Mucosa of rectum (tissue), 2 donors: ENCODE measurements around the gene ZNF385B.

ENCODE experiments used
- H3K27ac ChIP-seq, 2 donors: one replicate each; pipeline ENCODE4 v1.7.0; 2013; ENCODE audit warnings: inconsistent platforms in 2 of 2, low read depth in 2 of 2, low read length in 2 of 2
- H3K27me3 ChIP-seq, 2 donors: one replicate each; pipeline ENCODE4 v1.7.0; 2013; ENCODE audit warnings: low read length in 2 of 2; ENCODE audit not compliant: control insufficient read depth in 2 of 2, insufficient read depth in 2 of 2
- H3K36me3 ChIP-seq, 2 donors: one replicate each; pipeline ENCODE4 v1.7.0; 2013; ENCODE audit warnings: low read length in 2 of 2; ENCODE audit not compliant: control insufficient read depth in 2 of 2, insufficient read depth in 2 of 2
- H3K4me1 ChIP-seq, 2 donors: one replicate each; pipeline ENCODE4 v1.7.0; 2013; ENCODE audit warnings: low read length in 2 of 2, mild to moderate bottlenecking in 1 of 2; ENCODE audit not compliant: control insufficient read depth in 2 of 2, insufficient read depth in 2 of 2
- H3K4me3 ChIP-seq, 2 donors: one replicate each; pipeline ENCODE4 v1.7.0; 2013; ENCODE audit warnings: low read length in 2 of 2
- H3K9ac ChIP-seq, 2 donors: one replicate each; pipeline ENCODE4 v1.7.0; 2013; ENCODE audit warnings: low read length in 2 of 2, low read depth in 1 of 2, mild to moderate bottlenecking in 1 of 2
- H3K9me3 ChIP-seq, 2 donors: one replicate each; pipeline ENCODE4 v1.7.0; 2013; ENCODE audit warnings: low read length in 2 of 2; ENCODE audit not compliant: control insufficient read depth in 2 of 2
- donor health status: healthy.
- donor health status: Normal muscosa, but diverticular disease.

Gene ZNF385B

DNA sequence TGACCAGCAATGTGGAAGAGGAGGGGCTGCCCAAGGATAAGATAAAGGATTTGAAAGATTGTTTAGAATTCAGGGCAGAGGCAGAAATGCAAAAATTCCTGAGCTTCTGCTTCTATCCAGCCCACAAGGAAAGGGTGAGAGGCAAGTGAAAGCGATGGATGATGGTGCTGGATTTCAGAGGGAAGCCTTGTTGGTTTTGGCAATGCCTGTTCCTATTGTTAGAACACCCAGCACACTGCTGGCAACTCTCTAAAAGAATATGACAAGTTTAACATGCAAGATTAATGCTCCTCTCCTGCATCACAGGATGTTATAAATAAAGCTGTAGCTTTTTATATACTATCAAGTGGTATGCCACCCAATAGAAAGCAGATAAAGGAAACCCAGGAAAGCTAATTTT, 92.6 kb downstream of the ZNF385B start:
- Histone ChIP-seq H3K9me3 (no peaks in the 10 kb centered on the region), H3K27ac (no peak overlapping the region), H3K27me3 (no peaks in the 10 kb centered on the region), H3K4me3 (no peak overlapping the region), H3K36me3 (no peaks in the 10 kb centered on the region), H3K4me1 (no peaks in the 10 kb centered on the region), H3K9ac (no peak overlapping the region)

DNA sequence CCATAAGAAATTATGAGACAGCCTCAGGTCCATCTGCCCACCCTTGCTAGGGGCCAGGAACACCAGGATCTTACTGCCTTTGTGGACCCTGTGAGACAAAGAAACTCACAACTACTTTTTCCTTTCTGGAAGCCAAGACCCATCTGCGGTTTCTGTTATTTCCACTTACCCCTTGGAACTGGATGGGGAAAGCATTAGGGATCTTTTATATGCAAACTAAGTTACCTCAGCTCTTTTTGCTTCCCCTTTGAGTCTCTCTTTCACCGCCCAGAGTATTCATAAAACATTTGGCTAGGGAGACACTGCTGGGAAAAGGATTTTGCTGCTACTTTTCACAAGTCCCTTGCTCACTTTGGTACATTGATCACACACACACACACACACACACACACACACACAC, 95.7 kb downstream of the ZNF385B start:
- Histone ChIP-seq H3K4me3 (no peak overlapping the region), H3K9ac (no peak overlapping the region), H3K4me1 (no peaks in the 10 kb centered on the region), H3K36me3 (no peaks in the 10 kb centered on the region), H3K27ac (no peak overlapping the region), H3K9me3 (no peaks in the 10 kb centered on the region), H3K27me3 (no peaks in the 10 kb centered on the region)

DNA sequence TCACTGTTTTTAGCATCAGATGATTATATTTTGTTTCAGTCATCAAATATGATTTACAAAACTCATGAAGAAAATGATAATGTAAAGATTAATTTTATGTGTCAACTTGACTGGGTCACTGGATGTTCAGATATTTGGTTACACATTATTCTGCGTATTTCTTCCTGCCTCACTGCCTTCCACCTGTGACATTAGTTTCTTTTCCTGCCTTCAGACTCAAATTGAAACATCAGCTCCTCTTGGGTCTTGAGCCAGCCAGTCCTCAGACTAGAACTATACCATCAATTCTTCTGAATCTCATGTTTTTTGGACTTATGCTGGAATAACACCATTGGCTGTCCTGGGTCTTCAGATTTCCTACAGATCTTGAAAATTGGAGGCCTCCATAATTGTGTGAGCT, 96.7 kb downstream of the ZNF385B start:
- Histone ChIP-seq H3K9me3 (no peaks in the 10 kb centered on the region), H3K36me3 (no peaks in the 10 kb centered on the region), H3K4me1 (no peaks in the 10 kb centered on the region), H3K27ac (no peak overlapping the region), H3K27me3 (no peaks in the 10 kb centered on the region), H3K9ac (no peak overlapping the region), H3K4me3 (no peak overlapping the region)

DNA sequence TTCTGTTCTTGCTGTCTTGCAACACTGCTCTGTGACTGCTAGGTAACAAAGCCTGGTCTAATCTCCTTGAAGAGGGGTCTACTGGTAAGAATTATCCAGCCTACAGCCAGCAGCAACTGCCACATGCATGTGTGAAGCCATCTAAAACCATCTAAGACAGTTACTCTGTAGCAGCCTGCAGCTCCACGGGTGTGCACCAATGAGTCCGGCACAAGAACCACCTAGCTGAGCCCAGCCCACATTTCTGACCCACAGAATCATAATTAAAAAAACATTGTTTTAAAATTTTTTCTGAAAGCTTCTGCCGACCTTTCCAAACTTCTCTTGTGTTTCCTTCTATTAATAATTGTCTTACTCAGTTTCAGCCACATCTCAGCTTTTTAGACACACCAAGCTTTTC, 102.8 kb downstream of the ZNF385B start:
- Histone ChIP-seq H3K9ac (no peak overlapping the region), H3K4me3 (no peak overlapping the region), H3K27me3 (no peaks in the 10 kb centered on the region), H3K9me3 (no peaks in the 10 kb centered on the region), H3K27ac (no peak overlapping the region), H3K36me3 (no peaks in the 10 kb centered on the region), H3K4me1 (no peaks in the 10 kb centered on the region)

DNA sequence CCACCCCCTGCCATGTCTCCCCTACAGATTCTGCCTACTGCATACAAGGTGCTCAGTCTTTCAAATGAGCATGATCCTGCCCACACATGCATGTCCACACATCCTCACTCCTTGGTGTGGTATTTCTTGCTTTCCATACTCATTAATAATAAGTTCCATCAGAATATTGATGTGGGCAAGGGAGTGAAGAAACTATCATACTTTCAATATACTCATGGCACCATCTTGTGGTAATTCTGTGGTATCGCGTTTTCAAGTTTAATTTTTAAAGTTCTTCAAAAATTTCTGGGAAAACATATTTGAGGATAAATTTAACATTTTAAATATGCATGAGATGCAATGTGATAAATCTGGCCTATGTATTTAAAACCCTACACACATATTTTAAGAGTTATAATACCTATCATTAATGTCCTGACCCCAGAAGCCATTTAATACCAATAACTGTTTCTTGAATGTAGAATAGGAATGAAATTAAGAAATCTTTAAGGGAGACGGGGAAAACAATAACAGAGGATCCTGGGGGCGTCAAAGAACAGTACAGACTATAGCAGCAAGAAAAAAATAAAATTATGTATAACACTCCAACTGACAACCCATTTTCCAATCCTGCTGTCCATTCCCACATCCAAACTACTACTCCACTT, 110.1 kb downstream of the ZNF385B start:
- no peak overlapping the region for H3K4me3 ChIP-seq
- no peak overlapping the region for H3K9ac ChIP-seq
- H3K27ac ChIP-seq = no peak overlapping the region
- no peaks in the 10 kb centered on the region for H3K9me3 ChIP-seq
- H3K27me3 ChIP-seq = no peaks in the 10 kb centered on the region
- H3K4me1 ChIP-seq = no peaks in the 10 kb centered on the region
- H3K36me3 ChIP-seq = no peaks in the 10 kb centered on the region

DNA sequence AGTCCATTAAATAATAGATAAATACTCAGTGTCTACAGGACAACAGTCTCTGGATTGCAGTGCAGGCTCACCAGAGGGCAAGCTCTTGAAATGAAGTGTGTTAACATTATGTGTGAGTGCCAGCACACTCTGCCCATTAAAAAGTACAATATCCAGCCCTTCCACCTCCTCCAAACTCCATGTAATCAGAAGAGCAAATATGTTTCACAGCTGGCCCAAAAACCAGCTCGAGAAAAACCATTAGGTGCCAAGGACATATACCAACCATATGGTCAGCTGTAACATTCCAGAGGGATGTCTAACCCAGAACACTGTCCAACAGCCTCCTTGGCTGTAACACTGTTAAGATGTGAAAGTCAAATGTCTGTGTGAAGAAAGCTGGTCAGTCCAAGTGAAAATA, 112.2 kb downstream of the ZNF385B start:
- Histone ChIP-seq H3K27ac (no peak overlapping the region), H3K9ac (no peak overlapping the region)

DNA sequence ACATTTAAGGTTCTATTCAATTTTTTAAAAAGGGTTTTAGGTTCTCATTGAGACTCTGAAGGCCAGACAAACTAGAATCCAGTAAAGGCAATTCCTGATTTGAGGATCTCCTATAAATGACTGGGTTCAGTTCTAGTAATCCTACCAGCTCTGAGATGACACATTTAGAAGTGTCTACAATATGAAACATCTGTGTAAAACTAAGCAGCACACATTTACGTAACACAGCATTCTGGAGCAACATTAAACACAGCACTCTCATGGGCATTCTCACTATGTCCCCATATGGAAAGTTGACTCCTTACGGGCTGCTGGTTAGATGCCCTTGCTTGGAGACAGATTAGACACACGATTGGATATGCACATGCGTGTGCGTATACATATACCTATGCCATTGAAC, 114.4 kb downstream of the ZNF385B start:
- Histone ChIP-seq H3K9me3 (no peaks in the 10 kb centered on the region), H3K27ac (no peak overlapping the region)

More for the DNA sequence above, 112.2 kb downstream of the ZNF385B start:
- H3K9me3 ChIP-seq = no peaks in the 10 kb centered on the region
- no peaks in the 10 kb centered on the region for H3K4me1 ChIP-seq
- H3K4me3 ChIP-seq = no peak overlapping the region
- no peaks in the 10 kb centered on the region for H3K27me3 ChIP-seq
- no peaks in the 10 kb centered on the region for H3K36me3 ChIP-seq

DNA sequence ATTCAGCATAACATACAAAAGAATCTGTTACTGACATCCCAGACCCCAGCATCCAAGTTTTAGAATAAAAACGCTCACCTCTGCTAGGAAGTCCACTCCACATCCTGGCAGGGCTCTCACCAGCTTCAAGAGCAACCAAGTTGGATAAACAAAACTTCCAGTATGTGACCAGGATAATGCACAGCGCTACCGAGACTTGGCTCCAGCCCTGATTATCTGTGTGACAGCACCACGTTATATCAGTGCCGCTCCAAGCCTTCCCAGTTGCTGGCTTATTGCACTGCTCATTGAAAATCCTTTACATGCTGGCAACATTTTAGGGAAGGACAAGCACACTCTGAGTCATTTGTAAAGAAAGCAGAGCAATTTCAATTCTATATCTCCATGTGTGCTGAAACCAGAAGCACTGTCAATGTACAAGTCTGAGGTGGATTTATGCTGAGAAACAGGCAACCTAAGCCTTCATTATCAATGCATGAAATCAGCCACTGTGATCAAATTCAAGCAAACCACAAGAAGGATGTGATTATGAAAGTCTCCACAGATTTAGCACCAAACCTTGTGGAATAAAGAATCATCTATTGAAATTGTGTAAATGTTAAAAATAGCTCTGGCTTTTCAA, 115.7 kb downstream of the ZNF385B start:
- no peak overlapping the region for H3K27ac ChIP-seq
- H3K9me3 ChIP-seq = no peaks in the 10 kb centered on the region
- H3K9ac ChIP-seq = no peak overlapping the region
- H3K36me3 ChIP-seq = no peaks in the 10 kb centered on the region
- no peak overlapping the region for H3K4me3 ChIP-seq
- H3K27me3 ChIP-seq = no peaks in the 10 kb centered on the region
- no peaks in the 10 kb centered on the region for H3K4me1 ChIP-seq

More for the DNA sequence above, 114.4 kb downstream of the ZNF385B start:
- no peaks in the 10 kb centered on the region for H3K36me3 ChIP-seq
- H3K4me3 ChIP-seq = no peak overlapping the region
- H3K4me1 ChIP-seq = no peaks in the 10 kb centered on the region
- no peaks in the 10 kb centered on the region for H3K27me3 ChIP-seq
- no peak overlapping the region for H3K9ac ChIP-seq

DNA sequence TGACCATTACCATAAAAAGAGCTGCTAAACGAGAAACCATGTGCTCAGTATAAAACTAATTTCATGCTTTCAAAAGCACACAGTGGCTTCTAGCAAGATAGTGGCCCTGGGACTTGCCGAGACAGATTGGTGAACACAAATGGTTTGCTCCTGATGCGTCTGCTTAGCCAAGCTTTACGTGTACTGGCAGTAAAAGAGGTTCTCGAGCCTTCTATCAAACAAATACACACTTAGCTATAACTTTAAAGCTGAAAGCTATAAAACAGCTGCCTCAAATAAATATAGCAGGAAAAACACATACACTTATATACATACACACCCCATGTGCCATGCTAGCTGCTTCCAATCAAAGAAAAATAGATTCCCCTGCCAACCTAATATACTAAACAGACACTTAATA, 117.0 kb downstream of the ZNF385B start:
- H3K4me1 ChIP-seq = no peaks in the 10 kb centered on the region

DNA sequence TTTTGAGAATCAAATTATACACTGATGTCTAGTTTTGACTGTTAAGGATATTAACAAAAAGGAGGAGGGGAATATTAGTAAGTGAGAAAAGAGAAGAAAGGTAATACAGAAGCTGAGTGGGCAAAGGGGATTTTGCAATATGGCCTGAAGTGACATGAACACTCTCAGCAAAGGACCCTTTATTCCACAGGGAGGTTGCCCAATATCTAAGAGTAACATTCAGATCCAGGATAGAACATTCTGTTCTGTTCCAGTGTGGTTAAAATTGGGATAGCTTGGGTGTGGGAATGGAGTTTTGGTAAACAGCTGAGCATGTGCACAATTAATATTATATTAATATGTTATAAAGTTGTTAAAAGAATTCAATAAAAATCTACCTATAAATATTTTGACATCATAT, 120.1 kb downstream of the ZNF385B start:
- Histone ChIP-seq H3K9ac (no peak overlapping the region), H3K4me1 (no peaks in the 10 kb centered on the region), H3K9me3 (no peaks in the 10 kb centered on the region), H3K4me3 (no peak overlapping the region), H3K27me3 (no peaks in the 10 kb centered on the region), H3K36me3 (no peaks in the 10 kb centered on the region), H3K27ac (no peak overlapping the region)

More for the DNA sequence above, 117.0 kb downstream of the ZNF385B start:
- Histone ChIP-seq H3K27ac (no peak overlapping the region), H3K4me3 (no peak overlapping the region), H3K9me3 (no peaks in the 10 kb centered on the region), H3K27me3 (no peaks in the 10 kb centered on the region), H3K9ac (no peak overlapping the region), H3K36me3 (no peaks in the 10 kb centered on the region)
